GM19099 (cell line): ENCODE results near the gene AFF3.

Experiments used
- POLR2A ChIP-seq: IDR thresholded peaks from 3 replicates; pipeline ENCODE4 v1.6.1; 2011; ENCODE audit warnings: low read depth; ENCODE audit not compliant: insufficient read length; ENCODE audit errors: extremely low read depth

AFF3 gene

GRCh38 chr2:99860720-99861375 lies 281.5 kb downstream of the AFF3 start:
- TF ChIP-seq POLR2A: no peak

- TF ChIP-seq POLR2A: no peak
Measured at GRCh38 chr2:99858951-99859596, 283.3 kb downstream of the AFF3 start.

- no peak for TF ChIP-seq POLR2A
Measured at GRCh38 chr2:99857867-99858444, 284.4 kb downstream of the AFF3 start.

- no peak for TF ChIP-seq POLR2A
Measured at GRCh38 chr2:99857372-99857771, 285.0 kb downstream of the AFF3 start.

GRCh38 chr2:99856119-99856518 lies 286.3 kb downstream of the AFF3 start:
- no peak for TF ChIP-seq POLR2A

- no peak for TF ChIP-seq POLR2A
Measured at GRCh38 chr2:99854236-99854852, 288.0 kb downstream of the AFF3 start.

- no peak for TF ChIP-seq POLR2A
Measured at GRCh38 chr2:99852956-99853355, 289.4 kb downstream of the AFF3 start.

GRCh38 chr2:99852376-99852934 lies 289.9 kb downstream of the AFF3 start:
- no peak for TF ChIP-seq POLR2A

GRCh38 chr2:99851811-99852210 lies 290.6 kb downstream of the AFF3 start:
- TF ChIP-seq POLR2A: no peak

- TF ChIP-seq POLR2A: no peak
Measured at GRCh38 chr2:99851089-99851488, 291.3 kb downstream of the AFF3 start.

GRCh38 chr2:99850084-99850710 lies 292.2 kb downstream of the AFF3 start:
- TF ChIP-seq POLR2A: no peak

- no peak for TF ChIP-seq POLR2A
Measured at GRCh38 chr2:99846462-99847107, 295.8 kb downstream of the AFF3 start.

- no peak for TF ChIP-seq POLR2A
Measured at GRCh38 chr2:99845296-99845695, 297.1 kb downstream of the AFF3 start.

GRCh38 chr2:99842451-99842850 lies 299.9 kb downstream of the AFF3 start:
- no peak for TF ChIP-seq POLR2A

- no peak for TF ChIP-seq POLR2A
Measured at GRCh38 chr2:99841749-99842148, 300.6 kb downstream of the AFF3 start.
